ENCODE results near the gene DNAAF2.

The DNAAF2 gene

GRCh38 chr14:49582113-49582977 is 52.7 kb downstream of the DNAAF2 start:
- no peak for DNase-seq (ENCODE audit: low read depth, low spot score)
- H3K4me3 ChIP-seq (ENCODE audit: low read depth, low read length) = no peak overlapping the region
- TF ChIP-seq CTCF (IDR thresholded peaks at IDR 0.05; ENCODE audit: insufficient read depth, low read length, missing control alignments) = no peak
- ChIA-PET CTCF (no interaction called here), POLR2A (no interaction called here)

GRCh38 chr14:49581209-49582112 is 53.6 kb downstream of the DNAAF2 start:
- no peak for DNase-seq (ENCODE audit: low read depth, low spot score)
- POLR2A ChIA-PET = no interaction called here
- H3K4me3 ChIP-seq (ENCODE audit: low read depth, low read length) = no peak overlapping the region
- TF ChIP-seq CTCF (IDR thresholded peaks at IDR 0.05; ENCODE audit: insufficient read depth, low read length, missing control alignments) = no peak
- CTCF ChIA-PET = no interaction called here

GRCh38 chr14:49579841-49580240 is 55.2 kb downstream of the DNAAF2 start:
- no peak overlapping the region for H3K4me3 ChIP-seq (ENCODE audit: low read depth, low read length)
- no peak for TF ChIP-seq CTCF (IDR thresholded peaks at IDR 0.05; ENCODE audit: insufficient read depth, low read length, missing control alignments)
- no peak for DNase-seq (ENCODE audit: low read depth, low spot score)
- POLR2A ChIA-PET = interaction anchor here (0.6 kb wide), 1 partner anchor 15 kb away, joined by 3 read pairs; no protein-coding TSS in a partner anchor
- CTCF ChIA-PET = interaction anchor here (1.3 kb wide), 1 partner anchor 118 kb away, joined by 5 read pairs; no protein-coding TSS in a partner anchor

DNA sequence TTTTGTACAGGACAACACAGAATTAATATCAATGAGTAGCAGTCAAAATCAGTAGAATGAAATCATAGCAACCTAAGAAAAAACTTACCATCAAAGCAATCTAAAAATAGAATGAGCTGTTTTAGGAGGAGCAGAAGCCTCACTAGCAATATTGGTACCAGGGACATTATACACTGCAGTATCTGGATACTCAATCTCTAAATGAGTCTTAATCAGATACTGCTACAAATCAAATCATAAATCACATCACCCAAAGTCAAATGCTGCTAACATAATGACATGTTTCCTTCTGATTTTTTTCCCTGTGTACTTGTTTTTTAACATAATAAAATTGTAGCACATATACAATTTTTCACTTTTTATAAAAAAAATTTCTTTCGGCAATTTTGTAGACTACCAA is 56.9 kb downstream of the DNAAF2 start:
- no peak overlapping the region for H3K4me3 ChIP-seq (ENCODE audit: low read depth, low read length)
- ChIA-PET POLR2A (no interaction called here), CTCF (interaction anchor here (1.0 kb wide), 2 partner anchors 9 to 37 kb away, joined by 3 to 5 read pairs; no protein-coding TSS in a partner anchor)
- TF ChIP-seq CTCF (IDR thresholded peaks at IDR 0.05; ENCODE audit: insufficient read depth, low read length, missing control alignments) = no peak
- DNase-seq (ENCODE audit: low read depth, low spot score) = no peak

Data from AG04449 (cell line).